SKM-1 (cell line): ENCODE data around the gene MTFR1L.

Experiments used
- DNase-seq: peaks from one replicate; lab custom pipeline; 2025; ENCODE audit not compliant: unreplicated experiment; lab: John Stamatoyannopoulos, UW

MTFR1L gene

DNA sequence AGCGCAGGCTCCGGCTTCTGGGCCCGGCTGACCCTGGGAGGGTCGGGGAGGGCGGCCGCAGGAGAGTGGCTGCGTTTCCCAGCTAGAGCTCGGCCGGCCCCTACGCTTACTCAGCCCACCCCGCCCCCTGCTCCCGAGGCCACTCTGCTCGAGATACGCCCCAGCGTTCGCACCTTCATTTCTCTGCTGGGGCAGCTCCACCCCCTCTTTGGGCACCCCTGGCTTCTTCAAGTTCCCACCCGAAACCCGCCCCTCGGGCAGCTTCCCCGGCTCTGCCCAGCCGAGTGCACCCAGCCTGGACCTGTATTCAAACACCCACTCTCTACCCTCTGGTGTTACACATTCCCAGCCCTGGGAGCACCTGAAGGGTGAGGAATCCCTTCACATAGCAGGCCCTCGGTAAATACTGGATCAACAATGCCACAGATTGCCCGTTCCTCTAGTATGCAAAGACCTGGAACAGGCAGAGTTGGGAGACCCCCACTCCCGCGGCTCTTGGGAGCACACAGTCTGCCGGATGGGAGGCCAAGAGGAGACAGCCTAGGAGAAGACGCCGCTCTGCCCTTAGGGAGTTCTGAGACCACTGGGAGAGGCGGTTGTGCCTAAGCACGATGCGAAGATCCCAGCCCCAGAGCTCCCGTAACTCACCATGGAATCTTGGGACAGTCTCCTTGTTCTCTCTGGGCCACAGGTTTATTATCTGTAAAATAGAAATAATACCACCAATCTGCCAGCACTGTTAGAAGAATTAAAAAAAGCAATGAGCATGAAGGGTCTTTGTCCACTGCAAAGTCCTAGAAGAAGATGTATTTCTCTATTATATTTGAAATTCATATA lies 56.3 kb downstream of the MTFR1L start:
- no peak for DNase-seq

DNA sequence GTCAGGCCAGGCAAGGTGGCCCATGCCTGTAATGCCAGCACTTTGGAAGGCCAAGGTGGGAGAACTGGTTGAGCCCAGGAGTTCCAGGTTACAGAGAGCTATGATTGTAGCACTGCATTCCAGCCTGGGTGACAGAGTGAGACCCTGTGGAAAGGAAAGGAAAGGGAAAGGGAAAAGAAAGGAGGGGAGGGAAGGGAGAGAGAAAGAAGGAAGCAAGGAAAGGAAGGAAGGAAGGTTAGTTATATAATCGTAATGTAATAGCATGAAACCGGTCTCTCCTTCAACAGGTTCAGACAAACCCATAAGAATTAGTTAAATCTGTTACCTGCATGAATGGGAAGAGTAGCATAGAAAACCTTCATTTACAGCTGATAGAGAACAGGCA lies 56.9 kb downstream of the MTFR1L start:
- no peak for DNase-seq

DNA sequence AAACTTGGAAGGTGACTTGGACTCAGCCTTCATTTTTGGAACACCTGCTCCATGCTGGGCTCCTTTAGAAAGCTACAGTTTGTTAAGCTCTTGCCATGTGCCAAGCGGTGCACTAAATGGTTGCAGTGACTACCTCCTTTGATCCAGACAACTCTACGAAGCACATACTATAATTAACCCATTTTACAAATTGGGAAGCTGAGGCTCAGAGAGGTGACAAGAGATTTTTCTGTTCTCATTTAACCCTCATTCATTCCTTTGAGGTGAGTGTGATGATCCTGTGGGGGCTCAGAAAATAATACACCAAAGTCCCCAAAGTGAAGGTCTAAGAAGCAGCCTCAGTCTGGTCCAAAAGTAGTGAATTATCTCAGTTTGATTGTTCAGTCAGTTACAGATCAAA lies 57.4 kb downstream of the MTFR1L start:
- no peak for DNase-seq

DNA sequence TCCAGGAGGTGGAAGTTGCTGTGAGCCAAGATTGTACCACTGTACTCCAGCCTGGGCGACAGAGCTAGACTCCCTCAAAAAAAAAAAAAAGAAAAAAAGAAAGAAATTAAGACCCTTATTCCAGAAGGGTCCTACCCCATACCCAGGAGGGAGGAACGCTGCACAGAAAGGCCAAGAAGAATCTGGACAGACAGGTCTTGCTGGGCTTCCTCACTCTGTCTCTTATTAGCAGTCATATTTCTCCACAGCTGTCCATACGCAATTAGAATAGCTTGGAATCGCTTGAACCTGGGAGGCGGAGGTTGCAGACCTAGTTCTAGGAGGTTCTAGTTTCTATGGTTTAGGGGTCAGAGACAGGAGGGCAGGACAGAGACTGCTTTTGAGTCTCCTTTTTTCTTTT lies 58.9 kb downstream of the MTFR1L start:
- DNase-seq: no peak

DNA sequence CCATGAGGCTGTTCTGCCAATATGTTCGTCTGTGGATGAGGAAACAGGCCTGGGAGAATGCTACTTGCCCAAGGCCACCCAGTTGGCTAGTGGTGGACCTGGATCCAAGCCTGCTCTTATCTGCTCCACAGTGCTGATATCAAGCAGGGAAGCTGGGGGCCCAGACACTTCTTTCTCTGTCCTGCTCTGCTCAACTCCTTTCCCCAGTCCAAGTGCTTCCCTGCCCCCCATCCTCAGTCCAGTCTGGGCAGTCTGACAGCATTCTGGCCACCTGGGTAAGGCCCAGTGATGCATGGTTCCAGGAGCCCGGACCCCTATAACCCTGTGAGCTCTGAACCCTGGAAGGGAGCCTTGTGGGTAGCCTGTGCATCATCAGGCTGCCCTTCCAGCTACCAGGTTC lies 59.9 kb downstream of the MTFR1L start:
- no peak for DNase-seq

DNA sequence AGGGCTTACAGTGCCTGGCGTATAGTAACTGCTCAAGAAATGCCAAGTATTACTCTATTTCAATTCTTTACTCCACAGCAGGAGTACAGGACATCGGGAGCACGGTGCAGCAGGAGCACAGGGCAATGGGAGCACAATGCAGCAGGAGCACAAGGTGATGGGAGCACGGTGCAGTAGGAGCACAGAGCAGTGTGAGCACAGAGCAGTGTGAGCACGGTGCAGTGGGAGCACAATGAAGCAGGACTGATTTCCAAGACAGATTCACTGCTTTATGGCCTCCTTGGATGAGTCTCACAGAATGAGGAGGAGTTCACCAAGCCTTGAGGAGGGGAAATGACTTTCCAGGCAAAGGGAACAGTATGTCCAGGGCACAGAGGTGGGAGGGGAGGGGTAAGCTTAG lies 60.8 kb downstream of the MTFR1L start:
- DNase-seq: no peak

DNA sequence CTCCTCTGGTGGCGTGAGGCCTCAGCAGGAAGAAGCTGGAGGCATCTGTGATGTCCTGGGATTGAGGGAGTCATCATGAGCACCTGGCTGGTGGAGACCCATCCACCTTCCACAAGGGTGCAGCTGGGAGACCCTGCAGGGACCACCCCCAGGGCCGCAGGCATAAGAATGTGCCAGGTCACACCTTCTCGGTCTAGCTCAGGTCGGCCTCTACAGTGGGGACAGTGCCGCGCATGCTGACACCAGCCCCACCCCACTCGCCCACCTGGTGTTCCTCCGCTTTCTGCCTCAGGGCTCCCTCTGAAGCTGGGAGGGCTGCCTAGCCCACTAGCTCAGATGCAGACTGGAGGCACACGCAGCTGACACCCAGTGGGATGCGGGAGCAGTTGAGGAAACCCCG lies 61.5 kb downstream of the MTFR1L start:
- DNase-seq: no peak
